ENCODE measurements around the gene GARS1.

The GARS1 gene

DNA sequence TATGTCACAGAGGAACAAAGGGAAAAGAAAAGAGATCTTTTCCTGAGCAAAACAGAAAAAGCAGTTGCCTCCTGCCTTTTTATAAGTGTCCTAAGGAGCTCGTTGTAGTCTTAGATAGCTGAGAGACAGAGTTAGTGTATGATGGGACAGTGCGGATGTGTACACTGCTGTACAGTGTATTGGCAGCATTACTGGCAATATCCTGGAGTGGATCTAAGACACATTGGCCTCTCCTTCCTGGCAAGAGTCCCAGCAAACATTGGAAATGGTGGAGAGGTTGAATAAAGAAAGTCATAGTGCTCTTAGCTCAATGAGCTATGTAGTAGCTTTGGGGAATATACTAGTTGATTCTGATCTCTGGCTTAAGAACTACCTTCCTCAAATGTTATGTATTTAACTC is 22.7 kb downstream of the GARS1 start:
- no peak overlapping the region for H3K4me3 ChIP-seq (replicated peaks; ENCODE audit: low read depth, low read length)
- no peak for DNase-seq (ENCODE audit: extremely low read depth, insufficient read length)
- H3K27me3 ChIP-seq (replicated peaks; ENCODE audit: control insufficient read depth, insufficient read depth, low read length): no peaks in the 10 kb centered on the region
- peaks cover 15% of the 10 kb centered on the region for H3K36me3 ChIP-seq (ENCODE audit: control insufficient read depth, insufficient read depth, low read length)
- TF ChIP-seq, protein P1, sequence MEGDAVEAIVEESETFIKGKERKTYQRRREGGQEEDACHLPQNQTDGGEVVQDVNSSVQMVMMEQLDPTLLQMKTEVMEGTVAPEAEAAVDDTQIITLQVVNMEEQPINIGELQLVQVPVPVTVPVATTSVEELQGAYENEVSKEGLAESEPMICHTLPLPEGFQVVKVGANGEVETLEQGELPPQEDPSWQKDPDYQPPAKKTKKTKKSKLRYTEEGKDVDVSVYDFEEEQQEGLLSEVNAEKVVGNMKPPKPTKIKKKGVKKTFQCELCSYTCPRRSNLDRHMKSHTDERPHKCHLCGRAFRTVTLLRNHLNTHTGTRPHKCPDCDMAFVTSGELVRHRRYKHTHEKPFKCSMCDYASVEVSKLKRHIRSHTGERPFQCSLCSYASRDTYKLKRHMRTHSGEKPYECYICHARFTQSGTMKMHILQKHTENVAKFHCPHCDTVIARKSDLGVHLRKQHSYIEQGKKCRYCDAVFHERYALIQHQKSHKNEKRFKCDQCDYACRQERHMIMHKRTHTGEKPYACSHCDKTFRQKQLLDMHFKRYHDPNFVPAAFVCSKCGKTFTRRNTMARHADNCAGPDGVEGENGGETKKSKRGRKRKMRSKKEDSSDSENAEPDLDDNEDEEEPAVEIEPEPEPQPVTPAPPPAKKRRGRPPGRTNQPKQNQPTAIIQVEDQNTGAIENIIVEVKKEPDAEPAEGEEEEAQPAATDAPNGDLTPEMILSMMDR (IDR thresholded peaks at IDR 0.05; ENCODE audit: insufficient read depth, low read length, poor library complexity, severe bottlenecking): no peak

DNA sequence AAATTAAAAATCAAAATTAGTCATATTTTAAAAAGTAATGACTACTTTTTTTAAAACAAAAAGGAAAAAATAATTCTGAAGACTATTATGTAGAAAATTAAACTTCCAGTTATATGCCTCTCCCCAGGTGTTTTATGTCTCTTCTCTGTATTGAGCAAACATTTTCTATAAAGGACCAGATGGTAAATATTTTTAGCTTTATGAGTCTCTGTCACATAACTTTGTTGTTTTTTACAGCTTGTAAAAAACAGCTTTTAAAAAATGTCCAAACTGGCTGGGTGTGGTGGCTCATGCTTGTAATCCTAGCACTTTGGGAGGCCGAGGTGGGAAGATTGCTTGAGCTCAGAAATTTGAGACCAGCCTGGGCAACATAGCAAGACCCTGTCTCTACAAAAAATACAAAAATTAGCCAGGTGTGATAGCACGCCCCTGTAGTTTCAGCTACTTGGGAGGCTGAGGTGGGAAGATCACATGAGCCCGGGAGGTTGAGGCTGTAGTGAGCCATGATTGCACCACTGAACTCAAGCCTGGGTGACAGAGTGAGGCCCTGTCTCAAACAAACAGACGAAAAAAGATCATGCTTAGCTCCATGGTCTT is 23.5 kb downstream of the GARS1 start:
- no peak for DNase-seq (ENCODE audit: extremely low read depth, insufficient read length)
- Histone ChIP-seq H3K4me3 (replicated peaks; ENCODE audit: low read depth, low read length) (no peak overlapping the region), H3K36me3 (ENCODE audit: control insufficient read depth, insufficient read depth, low read length) (peaks cover 12% of the 10 kb centered on the region), H3K27me3 (replicated peaks; ENCODE audit: control insufficient read depth, insufficient read depth, low read length) (no peaks in the 10 kb centered on the region)
- TF ChIP-seq, protein P1 (IDR thresholded peaks at IDR 0.05; ENCODE audit: insufficient read depth, low read length, poor library complexity, severe bottlenecking): no peak

DNA sequence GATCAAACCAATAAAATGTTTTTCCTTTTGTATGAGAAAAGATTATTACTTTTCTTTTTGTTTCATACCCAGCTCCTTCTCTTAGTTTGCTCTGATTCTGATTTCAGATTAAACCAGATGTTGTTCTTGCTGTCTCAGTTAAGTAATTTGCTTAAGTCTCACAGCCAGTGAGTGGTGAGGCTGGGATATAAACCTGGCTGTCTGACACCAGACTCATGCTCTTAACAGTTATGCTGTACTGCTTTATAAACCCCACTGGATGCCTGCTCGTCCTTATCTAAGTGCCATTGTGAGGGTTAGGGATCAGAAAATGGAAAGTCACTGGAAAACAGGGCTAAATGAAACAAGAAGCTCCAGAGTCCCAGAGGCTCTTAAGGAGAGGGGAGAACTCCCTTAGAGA is 24.3 kb downstream of the GARS1 start:
- H3K36me3 ChIP-seq (ENCODE audit: control insufficient read depth, insufficient read depth, low read length): peaks cover 9% of the 10 kb centered on the region
- TF ChIP-seq, protein P1 (IDR thresholded peaks at IDR 0.05; ENCODE audit: insufficient read depth, low read length, poor library complexity, severe bottlenecking): no peak
- no peak for DNase-seq (ENCODE audit: extremely low read depth, insufficient read length)
- no peaks in the 10 kb centered on the region for H3K27me3 ChIP-seq (replicated peaks; ENCODE audit: control insufficient read depth, insufficient read depth, low read length)
- H3K4me3 ChIP-seq (replicated peaks; ENCODE audit: low read depth, low read length): no peak overlapping the region

DNA sequence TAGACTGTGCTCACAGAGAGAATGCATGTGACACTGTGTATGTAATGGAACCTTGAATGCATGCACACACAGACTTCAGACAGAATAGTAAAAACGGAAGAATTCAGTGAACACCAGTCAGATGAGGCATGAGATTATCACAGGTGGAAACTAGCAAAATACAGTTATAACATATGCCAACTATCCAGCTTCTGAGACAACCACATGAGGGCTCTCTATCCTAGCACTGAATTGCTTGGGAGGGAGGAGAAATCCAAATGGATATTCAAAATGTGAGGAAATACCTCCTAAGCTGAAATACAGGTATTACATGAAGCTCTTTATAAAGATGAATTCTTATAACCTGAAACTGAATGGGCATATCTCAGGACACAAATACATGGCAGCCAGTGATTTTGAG is 30.6 kb downstream of the GARS1 start:
- Histone ChIP-seq H3K36me3 (ENCODE audit: control insufficient read depth, insufficient read depth, low read length) (peaks cover 1% of the 10 kb centered on the region), H3K4me3 (replicated peaks; ENCODE audit: low read depth, low read length) (no peak overlapping the region), H3K27me3 (replicated peaks; ENCODE audit: control insufficient read depth, insufficient read depth, low read length) (no peaks in the 10 kb centered on the region)
- no peak for DNase-seq (ENCODE audit: extremely low read depth, insufficient read length)
- TF ChIP-seq, protein P1 (IDR thresholded peaks at IDR 0.05; ENCODE audit: insufficient read depth, low read length, poor library complexity, severe bottlenecking): no peak

DNA sequence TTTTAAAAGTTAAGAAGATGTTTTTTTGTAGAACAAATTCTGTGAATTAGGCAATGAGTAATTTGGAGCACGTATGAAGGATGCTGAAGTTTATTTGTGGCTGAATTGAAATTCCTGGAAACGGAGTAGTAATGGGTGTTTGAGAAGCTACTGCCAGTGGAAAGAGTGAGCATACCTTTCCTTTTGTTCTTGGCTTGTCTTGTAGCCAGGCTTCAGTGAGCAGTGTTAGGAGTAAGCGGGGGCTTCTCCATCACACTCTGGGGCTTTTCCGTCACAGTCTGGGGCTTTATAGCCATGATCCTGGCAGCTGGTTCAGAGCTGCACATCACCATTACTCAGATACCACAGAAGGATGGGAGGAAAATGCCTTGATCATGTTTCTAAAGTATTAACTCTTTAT is 32.3 kb downstream of the GARS1 start:
- Histone ChIP-seq H3K4me3 (replicated peaks; ENCODE audit: low read depth, low read length) (no peak overlapping the region), H3K27me3 (replicated peaks; ENCODE audit: control insufficient read depth, insufficient read depth, low read length) (no peaks in the 10 kb centered on the region), H3K36me3 (ENCODE audit: control insufficient read depth, insufficient read depth, low read length) (peaks cover 4% of the 10 kb centered on the region)
- DNase-seq (ENCODE audit: extremely low read depth, insufficient read length): no peak
- TF ChIP-seq, protein P1 (IDR thresholded peaks at IDR 0.05; ENCODE audit: insufficient read depth, low read length, poor library complexity, severe bottlenecking): no peak

DNA sequence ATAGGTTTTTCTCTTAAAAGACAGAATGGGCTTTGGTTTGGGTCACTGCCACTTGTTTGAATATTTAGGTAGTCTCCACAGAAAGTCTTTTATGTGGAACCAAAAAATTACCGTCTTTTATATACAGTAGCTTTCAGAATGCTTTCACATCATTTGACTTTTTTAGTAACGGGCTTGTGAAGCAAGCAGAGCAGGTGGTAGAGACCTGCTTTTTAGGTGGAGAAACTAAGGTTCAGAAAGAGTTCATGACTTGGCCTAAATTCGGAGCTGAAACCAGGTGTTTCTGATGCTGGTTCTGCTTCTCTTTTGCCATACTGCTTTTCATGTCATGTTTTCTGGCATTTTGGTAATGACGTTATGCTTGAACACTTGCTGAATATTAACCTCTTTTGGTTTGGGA is 36.3 kb downstream of the GARS1 start:
- H3K4me3 ChIP-seq (replicated peaks; ENCODE audit: low read depth, low read length): no peak overlapping the region
- DNase-seq (ENCODE audit: extremely low read depth, insufficient read length): peak; percentile 26
- TF ChIP-seq, protein P1 (IDR thresholded peaks at IDR 0.05; ENCODE audit: insufficient read depth, low read length, poor library complexity, severe bottlenecking): no peak
- no peaks in the 10 kb centered on the region for H3K27me3 ChIP-seq (replicated peaks; ENCODE audit: control insufficient read depth, insufficient read depth, low read length)
- peaks cover 16% of the 10 kb centered on the region for H3K36me3 ChIP-seq (ENCODE audit: control insufficient read depth, insufficient read depth, low read length)

Measured in GM06990 (cell line).